RWPE1 (cell line): Measurements from ENCODE around the gene MTMR10.
A peak's percentile ranks its signal among the peaks of the same experiment; 100 is the strongest.

ENCODE experiments used
- CTCF ChIA-PET: fragments of 350-600 bp; sonication (Branson Sonifier 250); formaldehyde crosslinking; extraction: SDS; loops from one replicate; lab custom pipeline; 2021; lab: Yijun Ruan, JAX
- POLR2A ChIA-PET: fragments of 400-600 bp; formaldehyde crosslinking; extraction: SDS; loops from one replicate; lab custom pipeline; 2020; ENCODE audit warnings: antibody characterized with exemption; ENCODE audit not compliant: low non-redundant PET; lab: Yijun Ruan, JAX
- DNase-seq: peaks from one replicate; pipeline ENCODE4 v3.0.0; 2012; ENCODE audit warnings: low spot score
- H3K27ac ChIP-seq: fragments of 450-650 bp; 2 replicates; pipeline ENCODE4 v1.5.1; 2017
- TF ChIP-seq, protein P1 (sequence below): fragments of 450-650 bp; conservative IDR thresholded peaks from 2 replicates; pipeline ENCODE4 v1.5.1; 2017; ENCODE audit warnings: low read depth, mild to moderate bottlenecking

The MTMR10 gene

DNA sequence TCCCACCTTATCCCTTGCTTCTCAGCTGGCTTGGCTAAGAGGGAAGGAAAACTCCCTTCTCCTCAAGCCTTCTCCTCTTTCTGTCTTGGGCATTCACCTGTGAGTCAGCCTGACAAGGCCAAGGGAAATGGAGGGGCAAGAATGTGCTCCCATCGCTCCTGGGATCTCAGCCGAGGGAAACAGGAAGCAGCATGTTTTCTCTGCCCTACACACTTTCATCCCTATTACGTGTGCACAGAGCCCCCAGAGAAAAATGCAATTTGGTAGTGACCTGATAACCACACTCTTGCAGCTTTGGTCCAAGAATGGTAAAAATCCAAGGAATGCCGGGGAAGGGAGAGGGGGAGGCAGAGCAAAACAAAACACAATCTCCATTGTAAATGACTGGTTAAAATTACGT is 32.9 kb upstream of the MTMR10 start:
- POLR2A ChIA-PET, result interaction anchor here (1.3 kb wide), 1 partner anchor 32 kb away, joined by 3 read pairs; the partner anchor contains the start of gene MTMR10
- CTCF ChIA-PET, result interaction anchor here (1.4 kb wide), 1 partner anchor 105 kb away, joined by 4 read pairs; no protein-coding TSS in a partner anchor
- H3K27ac ChIP-seq, result peak overlapping the region; percentile 91

DNA sequence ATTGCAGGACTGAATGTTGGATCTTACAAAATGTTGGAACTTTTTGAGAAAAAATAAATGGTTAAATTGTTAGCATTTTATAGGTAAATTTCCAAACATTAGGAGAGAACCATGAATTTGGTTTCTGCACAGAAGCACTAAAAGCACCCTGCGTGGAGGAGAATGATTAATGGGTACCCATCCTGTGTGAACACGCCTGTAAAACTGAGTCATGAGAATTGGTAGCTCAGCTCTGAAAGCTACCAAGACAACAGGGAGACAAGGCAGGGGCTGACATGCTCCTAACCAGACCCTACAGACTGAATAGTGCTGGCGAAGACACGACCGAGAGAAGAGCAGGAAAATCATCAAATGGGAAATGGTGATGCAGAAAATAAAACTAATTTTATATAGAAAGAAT is 32.4 kb upstream of the MTMR10 start:
- TF ChIP-seq, protein P1, sequence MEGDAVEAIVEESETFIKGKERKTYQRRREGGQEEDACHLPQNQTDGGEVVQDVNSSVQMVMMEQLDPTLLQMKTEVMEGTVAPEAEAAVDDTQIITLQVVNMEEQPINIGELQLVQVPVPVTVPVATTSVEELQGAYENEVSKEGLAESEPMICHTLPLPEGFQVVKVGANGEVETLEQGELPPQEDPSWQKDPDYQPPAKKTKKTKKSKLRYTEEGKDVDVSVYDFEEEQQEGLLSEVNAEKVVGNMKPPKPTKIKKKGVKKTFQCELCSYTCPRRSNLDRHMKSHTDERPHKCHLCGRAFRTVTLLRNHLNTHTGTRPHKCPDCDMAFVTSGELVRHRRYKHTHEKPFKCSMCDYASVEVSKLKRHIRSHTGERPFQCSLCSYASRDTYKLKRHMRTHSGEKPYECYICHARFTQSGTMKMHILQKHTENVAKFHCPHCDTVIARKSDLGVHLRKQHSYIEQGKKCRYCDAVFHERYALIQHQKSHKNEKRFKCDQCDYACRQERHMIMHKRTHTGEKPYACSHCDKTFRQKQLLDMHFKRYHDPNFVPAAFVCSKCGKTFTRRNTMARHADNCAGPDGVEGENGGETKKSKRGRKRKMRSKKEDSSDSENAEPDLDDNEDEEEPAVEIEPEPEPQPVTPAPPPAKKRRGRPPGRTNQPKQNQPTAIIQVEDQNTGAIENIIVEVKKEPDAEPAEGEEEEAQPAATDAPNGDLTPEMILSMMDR, result no peak
- peak; percentile 76 for DNase-seq
- POLR2A ChIA-PET, result interaction anchor here (1.3 kb wide), 1 partner anchor 32 kb away, joined by 3 read pairs; the partner anchor contains the start of gene MTMR10
- H3K27ac ChIP-seq, result peak overlapping the region; percentile 91
- CTCF ChIA-PET, result interaction anchor here (1.4 kb wide), 1 partner anchor 105 kb away, joined by 4 read pairs; no protein-coding TSS in a partner anchor

More for the DNA sequence above, 32.9 kb upstream of the MTMR10 start:
- TF ChIP-seq, protein P1, result no peak
- DNase-seq, result peak; percentile 97

DNA sequence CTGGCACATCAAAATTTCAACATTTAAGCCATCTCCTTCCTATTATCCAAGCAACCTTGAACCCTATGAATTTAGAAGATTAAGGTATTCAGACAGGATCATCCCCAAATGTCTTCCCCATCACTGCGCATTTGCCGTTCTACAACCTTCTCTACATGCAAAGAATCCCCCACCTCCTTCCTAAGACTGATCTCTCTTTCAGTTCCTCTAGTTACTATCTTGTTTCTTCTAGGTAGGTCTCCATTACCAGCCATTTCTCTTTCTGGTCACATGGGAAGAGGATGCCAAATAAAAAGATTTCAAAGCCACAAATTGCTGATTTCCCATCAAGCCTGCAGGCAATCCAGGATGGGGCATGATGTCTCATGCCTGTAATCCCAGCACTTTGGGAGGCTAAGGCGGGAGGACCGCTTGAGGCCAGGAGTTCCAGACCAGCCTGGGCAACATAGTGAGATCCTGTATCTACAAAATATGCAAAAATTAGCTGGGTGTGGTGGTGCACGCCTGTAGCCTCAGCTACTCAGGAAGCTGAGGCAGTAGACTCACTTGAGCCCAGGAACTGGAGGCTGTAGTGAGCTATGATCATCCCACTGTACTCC is 29.7 kb upstream of the MTMR10 start:
- no peak for DNase-seq
- ChIA-PET CTCF (interaction anchor here (0.6 to 0.9 kb wide), 2 partner anchors 17 to 108 kb away, joined by 3 to 4 read pairs; no protein-coding TSS in a partner anchor), POLR2A (no interaction called here)
- no peak overlapping the region for H3K27ac ChIP-seq
- TF ChIP-seq, protein P1, result no peak

DNA sequence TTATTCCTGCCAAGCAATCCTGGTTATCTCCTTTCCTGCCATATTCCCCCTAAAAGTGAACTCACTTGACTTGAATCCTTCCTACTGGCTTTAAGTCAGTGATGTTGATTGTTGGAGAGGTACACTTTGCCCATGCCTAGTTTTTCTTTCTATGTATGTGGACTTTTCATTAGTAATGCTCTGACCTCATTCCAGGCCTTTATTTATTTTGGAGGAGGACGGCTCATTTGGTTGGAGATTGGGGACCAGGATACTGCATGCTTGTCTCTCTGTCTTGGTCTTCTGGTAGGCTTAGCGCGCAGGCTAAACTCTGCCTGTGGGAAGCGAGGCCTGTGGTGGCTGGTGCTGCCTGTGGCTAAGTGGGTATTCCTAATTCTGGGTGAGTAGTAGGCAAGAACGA is 29.1 kb upstream of the MTMR10 start:
- TF ChIP-seq, protein P1, result no peak
- no peak overlapping the region for H3K27ac ChIP-seq
- POLR2A ChIA-PET, result no interaction called here
- CTCF ChIA-PET, result no interaction called here
- DNase-seq, result no peak

DNA sequence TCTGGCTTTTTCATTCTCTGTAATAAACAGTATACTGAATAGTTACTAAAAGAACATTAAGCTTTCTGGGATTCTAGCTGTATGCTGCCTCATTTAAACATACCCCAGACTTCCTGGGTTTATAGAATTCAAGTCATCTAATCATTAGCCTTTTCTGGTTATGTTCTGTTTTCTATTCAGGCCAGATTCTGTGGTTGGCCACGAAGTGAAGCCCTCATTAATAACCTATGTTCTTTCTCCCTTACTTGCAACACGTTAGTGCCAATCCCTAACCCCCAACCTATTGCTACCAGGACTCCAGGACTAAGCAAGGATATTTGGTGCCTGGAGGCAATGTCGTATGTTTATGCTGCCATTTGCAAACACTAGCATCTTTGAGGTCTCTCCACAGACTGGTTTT is 28.6 kb upstream of the MTMR10 start:
- no peak overlapping the region for H3K27ac ChIP-seq
- CTCF ChIA-PET, result no interaction called here
- POLR2A ChIA-PET, result no interaction called here
- TF ChIP-seq, protein P1, result no peak
- no peak for DNase-seq

DNA sequence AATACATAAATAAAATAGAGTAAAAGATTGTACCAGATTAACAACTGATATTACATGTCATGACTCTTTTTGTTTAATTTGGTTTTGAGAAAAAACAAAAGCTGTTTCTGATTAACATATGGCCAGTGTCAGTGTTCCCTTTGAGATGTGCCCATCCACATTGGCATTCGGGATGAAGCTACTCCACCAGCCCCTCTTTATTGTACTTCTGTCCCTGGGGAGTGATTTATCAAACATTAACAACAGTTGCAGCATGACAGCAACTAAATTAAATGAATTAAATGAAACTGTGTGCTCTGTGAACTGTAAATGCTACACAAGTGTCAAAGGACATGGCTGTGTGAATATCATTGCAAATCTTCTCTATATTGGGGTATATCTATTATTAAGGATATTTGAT is 25.9 kb upstream of the MTMR10 start:
- no peak for DNase-seq
- POLR2A ChIA-PET, result no interaction called here
- TF ChIP-seq, protein P1, result no peak
- peak overlapping the region; percentile 50 for H3K27ac ChIP-seq
- CTCF ChIA-PET, result interaction anchor here (0.6 to 1.1 kb wide), 2 partner anchors 112 to 263 kb away, joined by 3 to 4 read pairs; no protein-coding TSS in a partner anchor
